IMR-90 (cell line): Measurements from ENCODE around the gene TMEM62. TPM values are rescaled to one million over a fixed set of nuclear protein-coding genes. Genes with fewer than 3 reads are reported as not detected.

Experiments used
- ATAC-seq: fragments of 200-7000 bp; cut with Tn5 transposase; 2 replicates; pipeline ENCODE4 v1.9.1; 2020; ENCODE audit warnings: low read depth, mild to moderate bottlenecking, moderate library complexity
- BruUV-seq: library from RNA; stranded (reverse); fragments of 400-500 nt; replicated peaks from 2 replicates; lab custom pipeline; 2021; lab: Mats Ljungman, UMichigan
- CTCF ChIA-PET: fragments of 300-600 bp; formaldehyde crosslinking; extraction: SDS; loops from one replicate; lab custom pipeline; 2021; ENCODE audit warnings: antibody characterized with exemption; lab: Yijun Ruan, JAX
- POLR2A ChIA-PET: fragments of 300-600 bp; sonication (Branson Sonifier 250); formaldehyde crosslinking; loops from one replicate; lab custom pipeline; 2022; ENCODE audit warnings: antibody characterized with exemption; ENCODE audit not compliant: unreplicated experiment; lab: Charles Lee
- DNase-seq: peaks from one replicate; pipeline ENCODE4 v3.0.0; 2013
- H2AFZ ChIP-seq: replicated peaks from 2 replicates; pipeline ENCODE3; 2013; ENCODE audit warnings: low read length, mild to moderate bottlenecking; ENCODE audit not compliant: poor library complexity
- H2AK5ac ChIP-seq: 2 replicates; pipeline ENCODE4 v1.6.1; 2013; ENCODE audit warnings: low read depth, low read length, inconsistent platforms
- H2AK9ac ChIP-seq: replicated peaks from 2 replicates; pipeline ENCODE3; 2013; ENCODE audit warnings: mild to moderate bottlenecking, low read depth, low read length, moderate library complexity; ENCODE audit not compliant: poor library complexity
- H2BK120ac ChIP-seq: 2 replicates; pipeline ENCODE4 v1.6.1; 2013; ENCODE audit warnings: low read depth, low read length, inconsistent platforms
- H2BK15ac ChIP-seq: 3 replicates; pipeline ENCODE4 v1.6.1; 2013; ENCODE audit warnings: low read depth, low read length, inconsistent platforms
- H2BK20ac ChIP-seq: 2 replicates; pipeline ENCODE4 v1.6.1; 2013; ENCODE audit warnings: low read depth, mild to moderate bottlenecking, inconsistent platforms, low read length, moderate library complexity
- H2BK5ac ChIP-seq: 2 replicates; pipeline ENCODE4 v1.6.1; 2013; ENCODE audit warnings: mild to moderate bottlenecking, low read depth, low read length, inconsistent platforms; ENCODE audit not compliant: poor library complexity, severe bottlenecking
- H3K14ac ChIP-seq: replicated peaks from 2 replicates; pipeline ENCODE4 v1.6.1; 2013; ENCODE audit warnings: low read depth, low read length, inconsistent platforms
- H3K18ac ChIP-seq: 2 replicates; pipeline ENCODE4 v1.6.1; 2013; ENCODE audit warnings: low read depth, low read length, control low read depth
- H3K23ac ChIP-seq: 2 replicates; pipeline ENCODE4 v1.6.1; 2013; ENCODE audit warnings: low read depth, low read length, inconsistent platforms
- H3K27ac ChIP-seq: 2 replicates; pipeline ENCODE4 v1.5.1; 2013; ENCODE audit warnings: mild to moderate bottlenecking, control low read depth, low read length; ENCODE audit not compliant: insufficient read depth
- H3K27me3 ChIP-seq: 2 replicates; pipeline ENCODE4 v1.6.1; 2013; ENCODE audit warnings: low read length; ENCODE audit not compliant: control insufficient read depth, insufficient read depth
- H3K36me3 ChIP-seq: 2 replicates; pipeline ENCODE4 v1.6.1; 2013; ENCODE audit warnings: low read length, mixed read lengths; ENCODE audit not compliant: control insufficient read depth, insufficient read depth
- H3K4ac ChIP-seq: 2 replicates; pipeline ENCODE4 v1.6.1; 2013; ENCODE audit warnings: low read depth, low read length, inconsistent platforms
- H3K4me1 ChIP-seq: 2 replicates; pipeline ENCODE4 v1.6.1; 2013; ENCODE audit warnings: low read length, mixed read lengths; ENCODE audit not compliant: control insufficient read depth, insufficient read depth
- H3K4me2 ChIP-seq: 2 replicates; pipeline ENCODE4 v1.6.1; 2013; ENCODE audit warnings: low read depth, mild to moderate bottlenecking, control low read depth, low read length, moderate library complexity
- H3K4me3 ChIP-seq: 2 replicates; pipeline ENCODE4 v1.5.1; 2013; ENCODE audit warnings: low read depth, mild to moderate bottlenecking, control low read depth, low read length, moderate library complexity; ENCODE audit not compliant: insufficient read depth
- H3K56ac ChIP-seq: 2 replicates; pipeline ENCODE4 v1.6.1; 2013; ENCODE audit warnings: low read length, inconsistent platforms; ENCODE audit not compliant: insufficient read depth; ENCODE audit errors: extremely low read depth
- H3K79me1 ChIP-seq, 2 experiments: 2 replicates each; pipeline ENCODE4 v1.6.1; 2013; ENCODE audit warnings: low read length in 2 of 2, inconsistent platforms in 1 of 2, low read depth in 1 of 2
- H3K9ac ChIP-seq: 2 replicates; pipeline ENCODE4 v1.6.1; 2013; ENCODE audit warnings: low read depth, low read length, control low read depth
- H3K9me1 ChIP-seq: 2 replicates; pipeline ENCODE4 v1.6.1; 2013; ENCODE audit warnings: low read length, inconsistent platforms; ENCODE audit not compliant: insufficient read depth
- H3K9me3 ChIP-seq: 2 replicates; pipeline ENCODE4 v1.6.1; 2013; ENCODE audit warnings: low read length; ENCODE audit not compliant: control insufficient read depth, insufficient read depth
- H4K20me1 ChIP-seq: 2 replicates; pipeline ENCODE4 v1.6.1; 2013; ENCODE audit warnings: low read length, inconsistent platforms; ENCODE audit not compliant: insufficient read depth
- H4K5ac ChIP-seq: 2 replicates; pipeline ENCODE4 v1.6.1; 2013; ENCODE audit warnings: mild to moderate bottlenecking, low read depth, low read length, control low read depth
- H4K8ac ChIP-seq, 2 experiments: 2 replicates each; pipeline ENCODE4 v1.6.1; 2013; ENCODE audit warnings: low read depth in 2 of 2, low read length in 2 of 2, control low read depth in 1 of 2, inconsistent platforms in 1 of 2
- H4K91ac ChIP-seq: 2 replicates; pipeline ENCODE4 v1.6.1; 2013; ENCODE audit warnings: low read depth, low read length, inconsistent platforms; ENCODE audit not compliant: insufficient read depth
- BHLHE40 ChIP-seq: fragments of 150-350 bp; IDR thresholded peaks from 2 replicates; pipeline ENCODE4 v1.6.1; 2016; ENCODE audit warnings: mild to moderate bottlenecking, low read depth, low read length
- CEBPB ChIP-seq: IDR thresholded peaks from 2 replicates; pipeline ENCODE4 v1.6.1; 2012; ENCODE audit warnings: low read depth, low read length, improper control_type of control experiment
- CHD1 ChIP-seq: IDR thresholded peaks from 2 replicates; pipeline ENCODE4 v1.6.1; 2012; ENCODE audit warnings: low read depth, low read length, improper control_type of control experiment
- MAFK ChIP-seq: IDR thresholded peaks from 2 replicates; pipeline ENCODE4 v1.6.1; 2012; ENCODE audit warnings: low read depth, low read length, improper control_type of control experiment
- MAZ ChIP-seq: IDR thresholded peaks from 2 replicates; pipeline ENCODE4 v1.6.1; 2012; ENCODE audit warnings: low read depth, mild to moderate bottlenecking, low read length, improper control_type of control experiment, moderate library complexity, borderline replicate concordance
- MXI1 ChIP-seq: IDR thresholded peaks from 2 replicates; pipeline ENCODE4 v1.6.1; 2012; ENCODE audit warnings: low read depth, mild to moderate bottlenecking, low read length, moderate library complexity, borderline replicate concordance
- NFE2L2 ChIP-seq: fragments of 150-350 bp; IDR thresholded peaks from 2 replicates; pipeline ENCODE4 v1.6.1; 2016; ENCODE audit warnings: low read depth, mild to moderate bottlenecking, low read length
- POLR2A ChIP-seq: IDR thresholded peaks from 2 replicates; pipeline ENCODE4 v1.6.1; 2012; ENCODE audit warnings: mild to moderate bottlenecking, low read depth, low read length
- RFX5 ChIP-seq: IDR thresholded peaks from 2 replicates; pipeline ENCODE4 v1.8.0; 2012; ENCODE audit warnings: low read depth, mild to moderate bottlenecking, low read length, moderate library complexity
- SMC3 ChIP-seq: fragments of 150-350 bp; IDR thresholded peaks from 2 replicates; pipeline ENCODE4 v1.6.1; 2016; ENCODE audit warnings: low read depth, mild to moderate bottlenecking, antibody characterized with exemption, low read length, moderate library complexity
- WGBS, 2 experiments: methylation state at CpG; one replicate each; pipeline versions ENCODE4 v1.1.5 to v1.1.7; 2013; ENCODE audit warnings: missing lambda C conversion rate in 2 of 2; ENCODE audit not compliant: insufficient read length in 1 of 2; ENCODE audit errors: extremely low coverage in 2 of 2; 5-methylcytosine and 5-hydroxymethylcytosine counted together
- dilution Hi-C: fragments of 300-500 bp; cut with HindIII; formaldehyde crosslinking; loops from one replicate; pipeline ENCODE4 v1.14.3; 2018; ENCODE audit warnings: low sequenced_read_pairs; ENCODE audit not compliant: unreplicated experiment
- in situ Hi-C: fragments of 300-500 bp; cut with MboI; formaldehyde crosslinking; loops from 3 replicates; pipeline ENCODE4 v1.14.3; 2019; ENCODE audit warnings: low sequenced_read_pairs, inconsistent platforms, mixed read lengths
- intact Hi-C: fragments of 100-400 bp; cut with micrococcal nuclease; formaldehyde crosslinking; loops from 2 replicates; pipeline ENCODE4 v1.10.0; 2022
- polyA plus RNA-seq, 3 experiments: library from polyadenylated mRNA; depleted of rRNA; stranded (reverse); fragments of >200 nt; gene quantifications; 2 replicates each; pipeline ENCODE4 v1.2.3, GENCODE V29; 2012; ENCODE audit warnings: low replicate concordance in 1 of 3
- total RNA-seq: library from RNA; depleted of rRNA; stranded (reverse); fragments of >200 nt; gene quantifications from 2 replicates; pipeline ENCODE4 v1.2.3, GENCODE V29; 2012
- TF ChIP-seq, protein P1 (sequence below): fragments of 150-350 bp; IDR thresholded peaks from 2 replicates; pipeline ENCODE4 v1.6.1; 2017; ENCODE audit warnings: mild to moderate bottlenecking, antibody characterized with exemption, low read length, low read depth
- TF ChIP-seq, protein P2 (sequence below): conservative IDR thresholded peaks from 2 replicates; pipeline ENCODE4 v1.5.1; 2012; ENCODE audit warnings: mild to moderate bottlenecking, low read depth, low read length, improper control_type of control experiment
- TF ChIP-seq, protein P3 (sequence below): fragments of 150-350 bp; IDR thresholded peaks from 2 replicates; pipeline ENCODE4 v1.6.1; 2016; ENCODE audit warnings: low read depth, mild to moderate bottlenecking, low read length, moderate library complexity, borderline replicate concordance

TMEM62 gene
- total and polyA plus RNA-seq, 2 of the 4 experiments (the other 2 are of a cell fraction), result 3.7 to 5.6 TPM

DNA sequence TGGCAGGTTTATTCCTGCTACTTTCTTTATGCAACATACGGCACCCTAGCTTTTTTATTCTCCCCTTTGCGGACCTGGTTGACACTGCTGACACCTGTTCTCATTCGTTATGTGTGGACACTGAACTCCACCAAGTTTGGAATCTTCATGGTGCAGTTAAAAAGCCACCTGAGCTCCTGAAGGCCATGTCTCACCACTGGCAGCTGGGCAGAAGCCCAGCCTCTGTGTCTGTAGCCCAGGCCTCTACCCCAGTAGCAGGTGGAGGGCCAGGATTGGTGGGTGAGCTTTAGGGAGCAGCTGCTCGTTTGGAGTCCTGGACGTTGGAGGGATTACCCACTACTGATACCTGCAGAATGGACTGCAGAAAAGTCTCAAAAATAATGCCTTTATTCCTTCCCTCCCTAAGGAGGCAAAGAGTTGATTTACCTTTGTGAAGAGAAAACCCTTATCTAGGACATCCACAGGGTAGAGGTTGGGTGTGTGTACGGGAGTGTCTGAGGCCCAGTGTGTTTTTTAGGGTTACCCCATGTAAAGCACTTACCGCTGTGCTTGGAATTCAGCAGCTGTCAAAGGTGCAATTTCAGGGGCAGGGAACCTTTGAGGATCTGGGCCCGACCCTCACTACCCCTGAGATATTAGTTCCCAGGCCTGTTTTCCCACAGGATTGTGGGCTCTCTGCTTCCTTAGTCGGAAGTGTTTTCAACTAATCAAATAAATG, 51.2 kb downstream of the TMEM62 start:
- Histone ChIP-seq H4K5ac (peak overlapping the region; percentile 46), H3K14ac (no peak overlapping the region), H3K4me2 (peak overlapping the region; percentile 75; the same call in 1 of the 2 replicates), H2AK9ac (peak overlapping the region; percentile 87), H2AFZ (peak overlapping the region; percentile 99), H3K27me3 (no peaks in the 10 kb centered on the region), H3K4me3 (peak overlapping the region; percentile 85), H3K9me1 (peaks cover 7% of the 10 kb centered on the region; the same call in 1 of the 2 replicates), H2BK15ac (no peak overlapping the region), H3K23ac (no peak overlapping the region), H3K9me3 (no peaks in the 10 kb centered on the region), H3K9ac (no peak overlapping the region), H2BK20ac (no peak overlapping the region), H3K79me1 (peaks cover 10 to 11% of the 10 kb centered on the region in 2 experiments), H2BK120ac (no peak overlapping the region), H3K4ac (no peak overlapping the region), H2BK5ac (no peak overlapping the region), H2AK5ac (no peak overlapping the region), H3K27ac (no peak overlapping the region), H4K20me1 (no peaks in the 10 kb centered on the region), H4K8ac (peak overlapping the region; percentile 65 to 69; a peak in 2 of 4 replicates), H3K18ac (no peak overlapping the region), H3K4me1 (no peaks in the 10 kb centered on the region), H3K36me3 (peaks cover 2% of the 10 kb centered on the region; the same call in 1 of the 2 replicates), H4K91ac (no peak overlapping the region), H3K56ac (no peak overlapping the region)
- TF ChIP-seq BHLHE40 (no peak), SMC3 (no peak), POLR2A (no peak), CEBPB (no peak), NFE2L2 (no peak), MAZ (no peak), RFX5 (no peak), CHD1 (no peak), MAFK (no peak), MXI1 (no peak)
- TF ChIP-seq, protein P1, sequence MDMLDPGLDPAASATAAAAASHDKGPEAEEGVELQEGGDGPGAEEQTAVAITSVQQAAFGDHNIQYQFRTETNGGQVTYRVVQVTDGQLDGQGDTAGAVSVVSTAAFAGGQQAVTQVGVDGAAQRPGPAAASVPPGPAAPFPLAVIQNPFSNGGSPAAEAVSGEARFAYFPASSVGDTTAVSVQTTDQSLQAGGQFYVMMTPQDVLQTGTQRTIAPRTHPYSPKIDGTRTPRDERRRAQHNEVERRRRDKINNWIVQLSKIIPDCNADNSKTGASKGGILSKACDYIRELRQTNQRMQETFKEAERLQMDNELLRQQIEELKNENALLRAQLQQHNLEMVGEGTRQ, result no peak
- TF ChIP-seq, protein P2, sequence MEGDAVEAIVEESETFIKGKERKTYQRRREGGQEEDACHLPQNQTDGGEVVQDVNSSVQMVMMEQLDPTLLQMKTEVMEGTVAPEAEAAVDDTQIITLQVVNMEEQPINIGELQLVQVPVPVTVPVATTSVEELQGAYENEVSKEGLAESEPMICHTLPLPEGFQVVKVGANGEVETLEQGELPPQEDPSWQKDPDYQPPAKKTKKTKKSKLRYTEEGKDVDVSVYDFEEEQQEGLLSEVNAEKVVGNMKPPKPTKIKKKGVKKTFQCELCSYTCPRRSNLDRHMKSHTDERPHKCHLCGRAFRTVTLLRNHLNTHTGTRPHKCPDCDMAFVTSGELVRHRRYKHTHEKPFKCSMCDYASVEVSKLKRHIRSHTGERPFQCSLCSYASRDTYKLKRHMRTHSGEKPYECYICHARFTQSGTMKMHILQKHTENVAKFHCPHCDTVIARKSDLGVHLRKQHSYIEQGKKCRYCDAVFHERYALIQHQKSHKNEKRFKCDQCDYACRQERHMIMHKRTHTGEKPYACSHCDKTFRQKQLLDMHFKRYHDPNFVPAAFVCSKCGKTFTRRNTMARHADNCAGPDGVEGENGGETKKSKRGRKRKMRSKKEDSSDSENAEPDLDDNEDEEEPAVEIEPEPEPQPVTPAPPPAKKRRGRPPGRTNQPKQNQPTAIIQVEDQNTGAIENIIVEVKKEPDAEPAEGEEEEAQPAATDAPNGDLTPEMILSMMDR, result no peak
- TF ChIP-seq, protein P3, sequence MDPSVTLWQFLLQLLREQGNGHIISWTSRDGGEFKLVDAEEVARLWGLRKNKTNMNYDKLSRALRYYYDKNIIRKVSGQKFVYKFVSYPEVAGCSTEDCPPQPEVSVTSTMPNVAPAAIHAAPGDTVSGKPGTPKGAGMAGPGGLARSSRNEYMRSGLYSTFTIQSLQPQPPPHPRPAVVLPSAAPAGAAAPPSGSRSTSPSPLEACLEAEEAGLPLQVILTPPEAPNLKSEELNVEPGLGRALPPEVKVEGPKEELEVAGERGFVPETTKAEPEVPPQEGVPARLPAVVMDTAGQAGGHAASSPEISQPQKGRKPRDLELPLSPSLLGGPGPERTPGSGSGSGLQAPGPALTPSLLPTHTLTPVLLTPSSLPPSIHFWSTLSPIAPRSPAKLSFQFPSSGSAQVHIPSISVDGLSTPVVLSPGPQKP, result no peak
- ChIA-PET POLR2A (no interaction called here), CTCF (no interaction called here)
- dilution Hi-C loops, result no loop called here
- in situ Hi-C loops, result loop anchor here (5.0 kb wide), 1 partner anchor 98 kb away; no protein-coding TSS in a partner anchor
- DNase-seq, result no peak
- ATAC-seq, result no peak
- intact Hi-C loops, result loop anchor here (5.0 to 10.0 kb wide), 3 partner anchors 37 to 482 kb away; no protein-coding TSS in a partner anchor
- WGBS, 2 experiments, result 70% methylated on average over 2 of the region's 9 CpGs; no CpG with 5 or more reads in 1 of the 2 experiments
- BruUV-seq, result no TSS peak
